H1 (cell line): ENCODE results near the gene PPP1R12A. TPM values are rescaled to one million over a fixed set of nuclear protein-coding genes. Genes with fewer than 3 reads are reported as not detected.

Experiments used
- CTCF ChIA-PET: fragments of 300-600 bp; sonication (Branson Sonifier 250); formaldehyde crosslinking; loops from one replicate; lab custom pipeline; 2021; ENCODE audit not compliant: partially characterized antibody; lab: Charles Lee
- POLR2A ChIA-PET: fragments of 300-600 bp; sonication (Branson Sonifier 250); formaldehyde crosslinking; loops from one replicate; lab custom pipeline; 2021; ENCODE audit warnings: inconsistent platforms; ENCODE audit not compliant: partially characterized antibody; lab: Charles Lee
- DNase-seq, 2 experiments: peaks; one replicate each; pipeline versions ENCODE4 v3.0.0 to v3.0.0-alpha.2; 2010 to 2022; ENCODE audit warnings: low spot score in 2 of 2, low read depth in 1 of 2, mixed read lengths in 1 of 2
- FAIRE-seq: peaks from 2 replicates; lab custom pipeline; 2011; peaks lifted over from hg19 to GRCh38; lab: Jason Lieb, UNC
- H2AFZ ChIP-seq: 2 replicates; pipeline ENCODE4 v1.8.1; 2012; ENCODE audit warnings: low read length, inconsistent platforms
- H2AK5ac ChIP-seq: 2 replicates; pipeline ENCODE4 v1.6.1; 2013; ENCODE audit warnings: low read depth, low read length
- H2BK120ac ChIP-seq: replicated peaks from 2 replicates; pipeline ENCODE3; 2013; ENCODE audit warnings: low read depth, low read length, inconsistent platforms
- H2BK12ac ChIP-seq: 2 replicates; pipeline ENCODE4 v1.6.1; 2013; ENCODE audit warnings: low read depth, low read length
- H2BK15ac ChIP-seq: 2 replicates; pipeline ENCODE4 v1.6.1; 2013; ENCODE audit warnings: low read length
- H2BK20ac ChIP-seq: 2 replicates; pipeline ENCODE4 v1.6.1; 2013; ENCODE audit warnings: low read length
- H2BK5ac ChIP-seq: 2 replicates; pipeline ENCODE4 v1.6.1; 2013; ENCODE audit warnings: low read depth, low read length
- H3K14ac ChIP-seq: 2 replicates; pipeline ENCODE4 v1.6.1; 2013; ENCODE audit warnings: inconsistent platforms; ENCODE audit not compliant: insufficient read length
- H3K18ac ChIP-seq: 2 replicates; pipeline ENCODE4 v1.6.1; 2013; ENCODE audit warnings: low read length; ENCODE audit errors: extremely low read depth
- H3K23ac ChIP-seq: 2 replicates; pipeline ENCODE4 v1.6.1; 2013; ENCODE audit warnings: inconsistent platforms; ENCODE audit not compliant: insufficient read length
- H3K23me2 ChIP-seq: 2 replicates; pipeline ENCODE4 v1.6.1; 2013; ENCODE audit warnings: low read depth, low read length
- H3K27ac ChIP-seq: 2 replicates; pipeline ENCODE4 v1.6.1; 2011; ENCODE audit warnings: low read depth, low read length, inconsistent platforms
- H3K27me3 ChIP-seq, 4 experiments: replicated peaks in 1 of 4; 1 replicate in 1 of 4; 2 replicates in 3 of 4; pipeline versions ENCODE4 v1.6.1 to v1.8.1; 2011 to 2013; ENCODE audit warnings: low read length in 3 of 4, mild to moderate bottlenecking in 3 of 4, inconsistent platforms in 2 of 4, mixed read lengths in 2 of 4, moderate library complexity in 1 of 4; ENCODE audit not compliant: control insufficient read depth in 3 of 4, insufficient read depth in 3 of 4; ENCODE audit errors: extremely low read depth in 1 of 4
- H3K36me3 ChIP-seq, 4 experiments: 2 replicates each; pipeline versions ENCODE4 v1.6.1 to v1.8.1; 2011 to 2013; ENCODE audit warnings: mild to moderate bottlenecking in 4 of 4, low read length in 3 of 4, moderate library complexity in 2 of 4, control low read depth in 1 of 4, inconsistent platforms in 1 of 4; ENCODE audit not compliant: insufficient read depth in 4 of 4, control insufficient read depth in 2 of 4
- H3K4ac ChIP-seq: replicated peaks from 2 replicates; pipeline ENCODE3; 2013; ENCODE audit warnings: low read length, low read depth, mixed read lengths, inconsistent platforms; ENCODE audit not compliant: insufficient read length
- H3K4me1 ChIP-seq, 4 experiments: replicated peaks in 1 of 4; 1 replicate in 1 of 4; 2 replicates in 3 of 4; pipeline versions ENCODE4 v1.6.1 to v1.8.1; 2011 to 2013; ENCODE audit warnings: low read length in 3 of 4, inconsistent platforms in 2 of 4, mixed read lengths in 1 of 4; ENCODE audit not compliant: insufficient read depth in 4 of 4, control insufficient read depth in 3 of 4
- H3K4me2 ChIP-seq, 2 experiments: 2 replicates each; pipeline versions ENCODE4 v1.6.1 to v1.8.1; 2011 to 2013; ENCODE audit warnings: low read depth in 2 of 2, low read length in 2 of 2, control low read depth in 1 of 2, inconsistent platforms in 1 of 2, mild to moderate bottlenecking in 1 of 2; ENCODE audit not compliant: insufficient read depth in 1 of 2
- H3K4me3 ChIP-seq, 4 experiments: fragments of 200-600, 300-600 bp in 1 of 4; sonication (generic), shearing (Covaris generic), sonication (Bioruptor Twin) in 1 of 4; 2 replicates each; pipeline versions ENCODE4 v1.5.1 to v1.8.1; 2011 to 2016; ENCODE audit warnings: low read length in 4 of 4, low read depth in 3 of 4, control low read depth in 2 of 4, inconsistent platforms in 2 of 4, mild to moderate bottlenecking in 2 of 4, mixed read lengths in 1 of 4, moderate library complexity in 1 of 4; ENCODE audit not compliant: insufficient read depth in 2 of 4; ENCODE audit errors: extremely low read depth in 1 of 4
- H3K56ac ChIP-seq: replicated peaks from 2 replicates; pipeline ENCODE3; 2013; ENCODE audit warnings: low read depth, mild to moderate bottlenecking, mixed read lengths, low read length, inconsistent platforms; ENCODE audit not compliant: insufficient read length
- H3K79me1 ChIP-seq: 2 replicates; pipeline ENCODE4 v1.6.1; 2013; ENCODE audit warnings: low read depth, low read length, control low read depth
- H3K79me2 ChIP-seq, 2 experiments: 2 replicates each; pipeline versions ENCODE4 v1.6.1 to v1.8.1; 2012 to 2013; ENCODE audit warnings: low read length in 2 of 2, mild to moderate bottlenecking in 2 of 2, inconsistent platforms in 1 of 2; ENCODE audit not compliant: insufficient read depth in 2 of 2, control insufficient read depth in 1 of 2
- H3K9ac ChIP-seq, 4 experiments: replicated peaks in 1 of 4; 1 replicate in 1 of 4; 2 replicates in 3 of 4; pipeline versions ENCODE4 v1.6.1 to v1.8.1; 2011 to 2013; ENCODE audit warnings: low read depth in 3 of 4, low read length in 3 of 4, control low read depth in 2 of 4, mild to moderate bottlenecking in 2 of 4, moderate library complexity in 2 of 4, inconsistent platforms in 1 of 4; ENCODE audit errors: extremely low read depth in 1 of 4
- H3K9me3 ChIP-seq, 2 experiments: 2 replicates each; pipeline versions ENCODE4 v1.6.1 to v1.8.1; 2012 to 2013; ENCODE audit warnings: mild to moderate bottlenecking in 2 of 2, moderate library complexity in 2 of 2, control low read depth in 1 of 2, inconsistent platforms in 1 of 2, low read depth in 1 of 2, low read length in 1 of 2, mixed read lengths in 1 of 2; ENCODE audit not compliant: insufficient read depth in 2 of 2
- H4K20me1 ChIP-seq, 2 experiments: replicated peaks in 1 of 2; 2 replicates each; pipeline versions ENCODE3 to v1.8.1; 2011 to 2013; ENCODE audit warnings: inconsistent platforms in 2 of 2, low read length in 2 of 2, mild to moderate bottlenecking in 1 of 2; ENCODE audit not compliant: insufficient read depth in 2 of 2, control insufficient read depth in 1 of 2
- H4K5ac ChIP-seq: 2 replicates; pipeline ENCODE4 v1.6.1; 2013; ENCODE audit warnings: low read length, low read depth, mixed read lengths, inconsistent platforms; ENCODE audit not compliant: insufficient read length
- H4K8ac ChIP-seq: 2 replicates; pipeline ENCODE4 v1.8.0; 2013; ENCODE audit warnings: mild to moderate bottlenecking, moderate library complexity, low read length, inconsistent platforms; ENCODE audit not compliant: insufficient read depth; ENCODE audit errors: extremely low read depth
- H4K91ac ChIP-seq: replicated peaks from 2 replicates; pipeline ENCODE3; 2013; ENCODE audit warnings: low read length, mixed read lengths, inconsistent platforms; ENCODE audit not compliant: insufficient read length
- GTF2F1 ChIP-seq: IDR thresholded peaks from 2 replicates; pipeline ENCODE4 v1.6.1; 2012; ENCODE audit warnings: low read depth, low read length, improper control_type of control experiment, borderline replicate concordance
- MAFK ChIP-seq: IDR thresholded peaks from 2 replicates; pipeline ENCODE4 v1.6.1; 2012; ENCODE audit warnings: low read depth, mild to moderate bottlenecking, improper control_type of control experiment, low read length
- RFX5 ChIP-seq: IDR thresholded peaks from 2 replicates; pipeline ENCODE4 v1.6.1; 2011; ENCODE audit warnings: low read depth, low read length, improper control_type of control experiment, borderline replicate concordance
- SIRT6 ChIP-seq: IDR thresholded peaks from one replicate; pipeline ENCODE4 v1.7.1; 2012; ENCODE audit warnings: low read length, inconsistent platforms
- WGBS, 2 experiments: shearing (Covaris generic) in 1 of 2; methylation state at CpG; one replicate each; pipeline versions ENCODE4 v1.1.6 to v1.1.7; 2013 to 2015; ENCODE audit warnings: low lambda C conversion rate in 2 of 2, mixed read lengths in 2 of 2, inconsistent platforms in 1 of 2, low coverage in 1 of 2, missing lambda C conversion rate in 1 of 2; ENCODE audit not compliant: insufficient replicate concordance in 2 of 2, insufficient coverage in 1 of 2, insufficient read length in 1 of 2; ENCODE audit errors: extremely low coverage in 1 of 2, missing lambda C conversion rate in 1 of 2; 5-methylcytosine and 5-hydroxymethylcytosine counted together
- polyA plus RNA-seq, 7 experiments: library from polyadenylated mRNA; depleted of rRNA in 3 of 7; stranded (reverse) in 5 of 7; unstranded in 2 of 7; fragments of >200 nt in 5 of 7; fragments of 200-250 nt in 2 of 7; gene quantifications; 1 replicate in 5 of 7; 2 replicates in 1 of 7; 4 replicates in 1 of 7; pipeline versions ENCODE4 v1.2.1 to v1.2.3, GENCODE V29; 2011 to 2013; ENCODE audit warnings: missing spikeins in 2 of 7, mixed read lengths in 2 of 7
- total RNA-seq: library from RNA; stranded (reverse); fragmentation: NEBNext Ultra II Directional; extraction: Animal tissue kit (Norgen Biotek cat#: 25700); gene quantifications from 2 replicates; pipeline ENCODE4 v1.2.1, GENCODE V29; 2021
- TF ChIP-seq, protein P1 (sequence below): IDR thresholded peaks from 2 replicates; pipeline ENCODE4 v1.6.1; 2011; ENCODE audit warnings: low read depth, mild to moderate bottlenecking, low read length; ENCODE audit not compliant: insufficient read depth

Gene PPP1R12A
- total and polyA plus RNA-seq, 2 of the 8 experiments (the other 6 are each of a cell fraction or from before 2014, with no cell fraction given): 14.7 to 81.5 TPM

DNA sequence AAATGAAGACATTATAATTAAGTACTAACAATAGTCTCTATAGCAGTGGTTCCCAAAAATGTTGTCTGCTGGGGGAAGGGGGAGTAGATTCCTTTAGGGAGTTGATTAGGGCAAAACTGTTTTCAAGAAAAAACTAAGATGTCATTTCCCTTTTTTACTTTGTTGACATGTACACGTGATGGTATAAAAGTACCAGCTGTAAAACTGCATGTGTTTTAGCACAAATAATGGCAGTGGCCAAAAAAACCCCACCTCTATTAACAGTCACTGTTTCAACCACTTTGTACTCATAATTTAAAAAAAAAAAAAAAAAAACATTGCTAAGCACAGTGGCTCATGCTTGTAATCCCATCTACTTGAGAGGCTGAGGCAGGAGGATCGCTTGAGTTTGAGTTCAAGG, 61.7 kb downstream of the PPP1R12A start:
- no peak overlapping the region for H2BK15ac ChIP-seq
- H3K4ac ChIP-seq: no peak overlapping the region
- no peak overlapping the region for H3K4me3 ChIP-seq
- H3K9me3 ChIP-seq: no peaks in the 10 kb centered on the region
- no peak overlapping the region for H3K56ac ChIP-seq
- no peak overlapping the region for H3K4me2 ChIP-seq
- peaks cover 0 to 3% of the 10 kb centered on the region in 2 experiments for H4K20me1 ChIP-seq
- H2AFZ ChIP-seq: no peak overlapping the region
- no peak overlapping the region for H4K5ac ChIP-seq
- no peak overlapping the region for H4K91ac ChIP-seq
- H3K14ac ChIP-seq: no peak overlapping the region
- H3K9ac ChIP-seq: no peak overlapping the region
- TF ChIP-seq, protein P1, sequence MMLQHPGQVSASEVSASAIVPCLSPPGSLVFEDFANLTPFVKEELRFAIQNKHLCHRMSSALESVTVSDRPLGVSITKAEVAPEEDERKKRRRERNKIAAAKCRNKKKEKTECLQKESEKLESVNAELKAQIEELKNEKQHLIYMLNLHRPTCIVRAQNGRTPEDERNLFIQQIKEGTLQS: no peak
- TF ChIP-seq GTF2F1 (no peak), MAFK (no peak), SIRT6 (no peak), RFX5 (no peak)
- no peaks in the 10 kb centered on the region for H3K27me3 ChIP-seq
- FAIRE-seq (no peak), DNase-seq (no peak)
- no peak overlapping the region for H2AK5ac ChIP-seq
- ChIA-PET CTCF (interaction anchor here (0.6 kb wide), 1 partner anchor 876 kb away, joined by 3 read pairs; no protein-coding TSS in a partner anchor), POLR2A (no interaction called here)
- H3K4me1 ChIP-seq: peaks cover 0 to 7% (median 2%) of the 10 kb centered on the region in 4 experiments; a peak in 4 of 7 replicates
- peaks cover 0 to 73% of the 10 kb centered on the region in 2 experiments; a peak in 2 of 4 replicates for H3K79me2 ChIP-seq
- no peak overlapping the region for H2BK5ac ChIP-seq
- no peak overlapping the region for H3K23ac ChIP-seq
- no peak overlapping the region for H2BK20ac ChIP-seq
- peak overlapping the region; percentile 39; the same call in 1 of the 2 replicates for H3K18ac ChIP-seq
- H3K36me3 ChIP-seq: peaks cover 0 to 9% (median under 1%) of the 10 kb centered on the region in 4 experiments; a peak in 3 of 8 replicates
- no peak overlapping the region for H3K27ac ChIP-seq
- H3K23me2 ChIP-seq: no peaks in the 10 kb centered on the region
- no peak overlapping the region for H4K8ac ChIP-seq
- 91% methylated on average over 2 of the region's 2 CpGs; no CpG with 5 or more reads in 1 of the 2 experiments for WGBS, 2 experiments
- H2BK12ac ChIP-seq: no peak overlapping the region
- no peaks in the 10 kb centered on the region; the same call in 1 of the 2 replicates for H3K79me1 ChIP-seq
- H2BK120ac ChIP-seq: no peak overlapping the region
